NCI-H748 (cell line): ENCODE data around the gene UGT2B17.

Experiments
- DNase-seq: peaks from one replicate; lab custom pipeline; 2025; ENCODE audit not compliant: unreplicated experiment; lab: John Stamatoyannopoulos, UW

Gene UGT2B17

GRCh38 chr4:68489338-68489737 lies 86.8 kb downstream of the UGT2B17 start:
- no peak for DNase-seq
